Measurements from ENCODE around the gene SDC4.

SDC4 gene

DNA sequence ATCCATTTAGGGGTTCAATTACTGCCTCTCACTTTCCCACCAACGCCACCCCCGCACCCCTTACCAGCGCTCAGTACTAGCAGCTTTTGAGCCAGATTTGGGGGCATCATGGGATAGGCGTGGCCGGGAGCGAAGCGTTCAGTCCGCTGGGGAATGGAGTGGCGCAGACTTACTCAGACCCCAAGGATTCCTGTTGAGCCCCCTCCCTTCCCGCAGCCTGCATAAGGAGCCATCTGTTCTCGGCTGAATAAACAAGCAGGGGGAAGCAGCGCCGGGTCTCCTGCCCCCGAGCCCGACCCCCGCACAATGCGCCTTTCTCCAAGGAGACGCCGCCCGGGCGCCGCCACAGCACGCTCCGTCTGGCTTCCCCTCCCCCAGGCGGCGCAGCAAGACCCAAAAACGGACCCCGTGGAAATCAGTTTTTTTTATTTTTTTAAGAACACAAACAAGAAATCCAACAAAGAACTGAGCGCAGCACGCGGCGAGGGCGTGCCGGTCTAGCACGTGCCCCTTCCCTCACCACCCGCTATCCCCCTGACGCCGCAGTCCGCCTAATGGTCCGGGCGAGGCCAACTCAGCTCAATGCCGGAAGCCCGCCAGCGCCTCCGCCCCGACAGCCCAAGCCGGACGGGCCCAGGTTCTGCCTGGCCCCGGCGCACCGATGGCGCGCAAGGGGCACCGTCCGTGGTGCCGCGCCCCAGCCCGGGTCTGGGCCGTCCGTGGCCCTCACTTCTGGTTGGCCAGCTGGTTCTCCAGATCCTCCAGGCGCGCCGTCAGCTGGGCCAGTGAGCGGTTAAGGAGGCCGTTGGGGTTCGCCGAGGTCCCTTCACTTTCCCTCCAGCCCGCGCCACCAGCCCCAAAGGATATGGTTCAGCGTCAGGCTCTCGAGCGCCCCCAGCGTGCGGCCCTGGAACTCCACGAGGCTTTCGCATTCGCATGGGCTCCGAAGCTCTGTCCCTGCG is 54.9 kb downstream of the SDC4 start:
- peak; percentile 51 to 81 for DNase-seq

DNA sequence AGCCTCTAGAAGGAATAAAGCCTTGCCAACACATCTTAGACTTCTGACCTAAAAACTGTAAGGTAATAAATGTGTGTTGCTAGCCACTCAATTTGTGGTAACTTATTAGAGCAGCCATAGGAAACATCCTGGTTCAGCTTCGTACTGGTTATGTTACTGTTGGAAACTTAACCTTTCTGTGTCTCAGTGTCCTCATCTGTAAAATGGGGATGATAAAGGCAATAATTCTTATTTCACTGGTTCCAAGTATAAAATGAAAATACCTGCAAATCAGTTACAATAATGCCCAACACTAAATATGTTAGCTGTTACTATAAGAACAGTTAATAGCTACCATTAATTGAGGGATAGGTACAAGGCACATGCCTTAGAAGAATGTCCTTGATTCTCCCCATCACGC is 55.9 kb downstream of the SDC4 start:
- DNase-seq: no peak

DNA sequence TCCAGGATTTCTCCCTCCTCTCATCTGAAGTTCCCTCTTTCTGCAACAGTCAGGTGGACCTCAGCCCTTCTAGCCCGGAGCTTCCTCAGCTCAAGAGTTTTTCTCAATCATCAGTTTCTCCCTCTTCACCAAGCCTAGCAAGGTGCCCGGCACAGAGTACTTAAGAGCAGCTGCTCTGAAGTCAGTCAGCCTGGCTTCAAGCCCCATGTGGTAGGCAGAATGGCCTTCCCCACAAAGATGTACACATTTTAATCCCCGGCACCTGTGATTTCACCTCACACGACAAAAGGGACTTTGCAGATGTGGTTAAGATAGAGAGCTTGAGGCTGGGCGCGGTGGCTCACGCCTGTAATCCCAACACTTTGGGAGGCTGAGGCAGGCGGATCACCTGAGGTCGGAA is 56.7 kb downstream of the SDC4 start:
- DNase-seq: no peak

DNA sequence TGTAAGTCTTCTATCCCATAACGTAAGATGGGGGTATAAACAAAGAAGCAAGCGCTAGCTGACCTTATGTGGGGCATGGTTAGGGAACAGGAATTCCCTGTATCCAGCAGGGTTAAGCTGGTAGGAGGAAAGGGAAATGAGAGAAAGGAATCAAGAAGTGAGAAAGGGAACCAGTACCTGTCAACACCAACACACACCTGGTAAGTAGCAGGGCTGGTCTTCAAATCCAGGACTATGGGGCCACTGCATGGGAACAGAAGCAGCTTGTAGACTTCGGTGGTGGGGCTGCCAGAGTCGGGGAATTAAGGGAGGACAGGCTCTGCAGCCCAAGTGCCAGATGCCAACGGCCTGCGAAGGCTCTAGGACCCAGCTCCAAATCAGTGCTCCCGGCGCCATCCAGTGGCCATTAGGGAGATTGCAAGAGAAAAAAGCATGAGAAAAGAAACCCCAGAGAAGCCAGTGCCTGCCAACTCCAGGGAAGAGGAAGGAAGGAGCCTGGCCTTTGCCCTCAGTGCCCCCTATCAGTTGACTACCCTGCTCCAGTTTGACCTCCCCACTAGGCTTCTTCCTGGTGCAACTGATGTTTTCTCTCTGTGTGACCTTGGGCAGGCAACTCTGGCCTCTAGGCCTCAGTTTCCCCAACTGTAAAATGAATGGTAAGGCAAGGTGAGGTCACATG is 57.4 kb downstream of the SDC4 start:
- peak; percentile 39 to 52 for DNase-seq

DNA sequence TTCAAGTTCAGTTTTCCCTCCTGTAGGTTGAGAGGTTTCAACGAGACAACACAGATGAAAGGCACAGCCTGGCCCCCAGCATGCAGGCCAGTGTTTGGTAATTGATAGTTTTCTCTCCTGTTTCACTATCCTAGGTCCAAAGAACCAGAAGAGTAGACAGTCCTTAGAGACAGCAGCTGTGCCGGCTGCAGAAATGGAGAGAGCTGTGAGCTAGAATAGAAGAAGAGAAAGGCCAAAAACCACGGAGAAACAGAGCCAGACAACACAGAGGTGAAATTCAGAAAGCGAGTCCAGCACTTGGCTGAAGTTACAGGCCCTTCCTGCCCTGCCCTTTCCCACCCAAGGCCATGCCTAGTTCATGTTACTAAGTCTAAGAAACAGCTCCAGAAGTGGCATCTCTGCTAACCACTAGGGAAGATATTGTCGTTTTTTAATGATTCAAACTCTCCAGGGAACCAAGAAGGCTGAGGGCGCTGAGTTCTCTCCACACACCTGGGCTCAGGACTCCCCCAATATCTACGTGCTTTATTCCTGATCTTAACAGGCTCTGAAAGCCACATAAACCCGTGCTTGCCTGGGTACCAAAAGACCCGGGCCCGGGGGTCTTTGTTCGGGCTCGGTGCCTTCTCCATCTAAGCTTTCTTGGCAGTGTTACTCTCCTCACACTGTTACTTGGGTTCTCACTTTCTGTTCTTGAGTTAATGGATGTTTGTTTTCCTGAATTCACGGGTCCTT is 58.1 kb downstream of the SDC4 start:
- DNase-seq: no peak

DNA sequence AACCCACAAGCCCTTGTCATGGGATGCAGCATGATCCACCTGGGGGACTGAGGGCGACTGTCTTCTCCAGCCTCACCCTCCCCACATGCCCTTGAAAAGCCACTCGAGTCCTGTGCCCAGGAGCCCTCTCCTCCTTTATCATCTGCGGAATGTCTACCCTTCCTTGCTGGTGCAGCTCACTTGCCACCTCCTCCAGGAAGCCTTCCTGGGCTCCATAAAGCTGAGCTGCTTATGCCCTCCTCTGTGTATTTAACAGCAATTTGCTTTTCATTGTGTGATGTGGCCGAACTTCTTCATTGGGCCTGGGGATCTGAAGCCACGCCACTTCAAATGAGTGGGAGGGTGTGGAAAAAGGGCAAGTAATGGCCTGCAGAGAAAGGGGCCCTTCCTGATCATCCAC is 59.4 kb downstream of the SDC4 start:
- no peak for DNase-seq

DNA sequence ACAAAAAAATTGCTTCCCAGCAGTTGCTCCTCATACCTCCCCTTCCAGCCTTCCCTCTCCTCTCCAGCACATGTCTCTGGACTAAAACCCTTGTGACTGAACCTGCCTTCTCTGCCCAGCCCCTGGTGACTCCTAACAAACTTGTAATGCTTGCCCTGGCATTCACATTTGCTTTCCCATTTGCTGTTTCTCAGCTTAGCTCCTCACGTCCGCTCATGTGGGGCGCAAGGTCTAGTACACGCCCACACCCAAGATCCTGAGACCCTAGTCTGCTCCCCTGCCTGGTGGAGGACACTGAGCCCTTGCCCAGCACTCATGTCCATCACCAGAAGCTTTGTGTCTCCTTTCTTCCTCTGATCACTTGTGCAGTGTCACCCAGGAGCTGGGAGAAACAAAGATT is 59.8 kb downstream of the SDC4 start:
- DNase-seq: no peak

DNA sequence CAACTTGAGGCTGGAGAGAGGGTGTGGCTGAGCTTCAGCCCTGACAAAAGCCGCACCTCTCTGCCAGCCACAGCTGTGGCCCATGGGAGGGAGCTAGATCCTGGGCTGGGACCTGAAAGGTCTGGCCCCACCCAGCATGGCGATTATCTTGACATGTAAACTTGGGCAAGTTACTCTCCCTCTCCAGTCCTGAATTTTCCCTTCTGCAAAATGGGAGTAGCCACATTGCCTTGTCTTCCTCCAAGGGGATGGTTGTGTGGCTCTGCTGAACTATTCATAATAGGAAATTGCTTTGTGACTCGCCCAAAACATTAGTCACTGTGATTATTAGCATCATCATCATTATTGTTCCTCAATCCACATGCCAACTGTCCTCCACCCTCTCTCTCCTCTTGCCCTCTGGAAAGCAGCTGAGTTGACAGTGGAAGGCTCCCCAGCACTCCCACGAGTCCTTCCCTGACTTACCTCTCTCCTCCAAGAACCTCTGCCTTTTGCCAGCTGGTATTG is 64.6 kb downstream of the SDC4 start:
- no peak for DNase-seq

DNA sequence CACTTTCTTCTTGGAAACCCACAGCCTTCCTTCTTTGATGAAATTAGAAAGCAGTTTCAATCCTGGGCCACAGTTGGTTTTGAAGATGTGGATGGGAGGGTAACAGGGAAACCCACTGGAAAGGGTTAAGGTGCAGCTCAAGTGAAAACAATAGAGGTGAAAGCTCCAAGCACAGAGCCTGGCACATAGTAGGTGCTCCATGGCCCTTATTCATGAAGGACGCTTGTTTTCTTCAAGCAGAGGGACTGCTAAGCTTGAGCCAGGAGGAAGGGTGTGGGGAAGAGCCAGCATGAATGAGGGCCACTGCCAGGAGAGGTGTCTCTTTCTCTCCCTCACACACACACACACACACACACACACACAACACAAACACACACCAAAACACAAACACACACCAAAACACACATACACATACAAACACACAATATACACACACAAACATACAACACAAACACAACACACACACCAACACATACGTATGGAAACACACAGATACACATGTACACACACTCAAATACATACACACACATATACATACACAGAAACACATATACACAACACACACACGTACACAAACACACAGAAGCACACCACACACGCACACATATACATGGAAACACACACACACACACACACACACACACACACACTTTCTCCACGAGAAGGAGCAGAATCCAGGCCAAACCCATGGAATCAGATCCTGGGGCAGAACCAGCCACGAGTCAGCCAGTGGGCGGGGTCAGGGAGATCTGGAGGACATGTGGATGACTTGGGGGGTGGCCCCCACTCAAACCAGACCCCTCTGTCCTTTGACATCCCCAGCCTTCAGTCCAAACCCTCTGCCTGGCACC is 65.3 kb downstream of the SDC4 start:
- no peak for DNase-seq

DNA sequence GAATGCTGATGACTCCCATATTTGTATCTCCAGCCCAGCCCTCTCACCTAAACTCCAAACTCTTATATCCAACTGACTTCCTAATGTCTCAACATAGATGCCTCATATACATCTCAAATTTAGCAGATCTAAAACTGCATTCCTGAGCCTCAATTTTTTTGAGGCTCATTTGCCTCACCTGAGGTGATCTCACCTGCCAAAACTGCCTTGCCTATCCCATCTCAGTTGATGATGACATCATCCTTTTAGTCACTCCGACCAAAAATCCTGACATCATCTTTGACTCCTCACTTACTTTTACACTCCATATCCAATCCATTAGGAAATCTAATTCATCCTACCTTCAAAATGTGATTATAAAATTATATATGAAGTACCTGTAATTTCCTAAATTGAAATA is 68.2 kb downstream of the SDC4 start:
- no peak for DNase-seq

DNA sequence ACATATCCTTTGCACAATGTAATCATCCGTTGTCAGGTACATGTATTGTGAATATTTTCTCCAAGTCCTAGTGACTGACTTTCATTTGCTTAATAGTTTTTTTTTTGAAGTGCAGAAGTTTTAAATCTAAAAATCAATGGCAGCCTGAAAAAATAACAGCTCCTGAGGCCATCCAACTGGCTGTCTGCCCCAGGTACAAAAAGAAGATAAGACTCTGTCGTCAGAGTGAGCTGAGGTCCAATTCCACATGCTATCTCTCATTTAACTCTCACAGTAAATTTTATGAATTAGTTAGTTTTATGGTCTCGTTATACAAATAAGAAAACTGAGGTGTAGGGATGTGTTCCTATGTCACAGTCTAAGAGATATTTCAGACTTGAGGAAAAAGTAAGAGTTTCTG is 72.9 kb downstream of the SDC4 start:
- no peak for DNase-seq
